NCI-H69 (cell line): ENCODE data around the gene DCN.

Source experiments
- DNase-seq: peaks from one replicate; lab custom pipeline; 2025; lab: John Stamatoyannopoulos, UW

Gene DCN

DNA sequence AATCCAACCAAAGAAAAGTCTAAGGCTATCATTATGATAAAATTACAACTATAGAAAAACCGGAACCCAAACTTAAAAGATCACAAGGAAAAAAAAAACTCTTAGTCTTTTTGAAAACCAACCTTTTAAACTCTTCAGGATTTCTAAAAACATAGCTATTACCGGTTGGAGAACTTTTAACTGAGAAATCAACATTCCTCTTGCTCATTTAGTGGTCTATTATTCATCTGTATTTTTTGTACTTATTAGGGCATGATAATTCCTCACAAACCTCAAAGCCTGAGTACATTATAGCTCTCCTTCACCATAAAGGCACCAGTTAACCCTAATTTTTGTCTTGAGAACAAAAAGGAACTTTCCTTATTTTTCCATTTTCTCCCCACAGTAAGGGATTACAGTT lies 81.7 kb downstream of the DCN start:
- DNase-seq = no peak

DNA sequence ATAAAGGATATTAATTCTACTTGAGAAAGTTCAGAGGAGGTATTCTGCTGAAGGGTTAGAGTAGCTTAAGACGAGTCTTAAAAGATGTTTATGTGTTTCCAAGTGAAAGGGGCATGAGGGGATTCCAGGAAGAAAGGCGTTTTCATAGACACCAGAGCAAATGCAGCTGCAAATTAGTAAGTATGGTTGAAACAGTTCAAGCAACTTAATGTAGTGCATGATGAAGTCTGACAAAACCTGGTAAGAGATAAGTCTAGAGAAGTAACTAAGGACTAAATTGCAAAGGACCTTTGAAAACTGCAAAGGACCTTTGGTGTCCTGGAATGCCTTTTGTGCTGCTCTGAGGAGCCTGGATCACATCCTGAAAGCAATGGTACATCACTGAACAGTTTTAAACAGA lies 82.8 kb downstream of the DCN start:
- no peak for DNase-seq

DNA sequence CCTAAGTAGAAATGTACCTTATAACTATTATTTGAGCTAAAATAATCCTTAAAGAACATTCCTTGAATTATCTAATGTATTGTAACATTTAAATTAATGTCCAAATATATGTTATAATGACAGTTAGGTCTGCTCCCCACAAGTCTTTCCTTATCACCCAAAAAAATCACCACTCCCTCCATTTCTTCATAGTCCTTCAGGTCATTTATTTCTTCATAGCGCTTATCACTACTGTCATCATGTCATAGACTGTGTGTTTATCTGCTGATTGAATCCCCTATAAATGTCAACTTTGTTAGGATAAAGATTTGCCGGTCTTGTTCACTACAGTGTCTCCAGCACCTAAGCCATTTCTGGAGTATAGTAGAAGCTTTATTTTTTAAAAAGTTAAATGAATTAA lies 83.3 kb downstream of the DCN start:
- DNase-seq = no peak

DNA sequence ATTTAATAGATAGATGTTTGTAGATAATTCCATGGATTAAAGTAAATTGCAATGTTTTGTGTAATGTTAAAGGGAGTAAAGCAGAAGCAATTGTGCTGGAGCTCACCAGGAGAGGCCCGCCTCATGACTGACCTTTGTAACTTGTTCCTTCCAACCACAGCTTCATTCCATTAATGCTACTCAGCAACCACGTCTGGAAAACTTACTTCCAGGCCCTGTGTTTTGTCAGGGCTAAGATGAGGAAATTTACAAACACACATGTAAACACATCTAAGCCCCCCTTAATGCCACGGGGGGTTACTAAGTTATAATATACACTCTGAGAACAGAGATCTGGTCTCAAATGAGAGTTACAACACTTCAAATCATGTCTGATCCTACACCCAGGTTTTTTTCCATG lies 83.7 kb downstream of the DCN start:
- DNase-seq = no peak

DNA sequence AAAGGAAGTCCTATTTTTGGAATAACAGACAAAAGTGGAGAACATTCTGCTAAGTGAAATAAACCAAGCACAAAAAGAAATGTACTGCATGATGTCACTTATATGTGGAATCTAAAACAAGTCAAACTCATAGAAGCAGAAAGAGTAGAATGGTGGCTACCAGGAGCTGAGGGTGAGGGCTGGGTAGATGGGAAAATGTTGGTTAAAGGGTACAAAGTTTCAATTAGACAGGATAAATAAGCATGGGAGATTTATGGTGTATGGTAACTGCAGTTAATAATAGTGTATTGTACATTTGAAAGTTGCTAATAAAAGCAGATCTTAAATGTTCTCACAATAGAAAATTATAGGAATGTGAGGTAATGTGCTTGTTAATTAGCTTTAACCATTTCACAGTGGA lies 84.2 kb downstream of the DCN start:
- no peak for DNase-seq

DNA sequence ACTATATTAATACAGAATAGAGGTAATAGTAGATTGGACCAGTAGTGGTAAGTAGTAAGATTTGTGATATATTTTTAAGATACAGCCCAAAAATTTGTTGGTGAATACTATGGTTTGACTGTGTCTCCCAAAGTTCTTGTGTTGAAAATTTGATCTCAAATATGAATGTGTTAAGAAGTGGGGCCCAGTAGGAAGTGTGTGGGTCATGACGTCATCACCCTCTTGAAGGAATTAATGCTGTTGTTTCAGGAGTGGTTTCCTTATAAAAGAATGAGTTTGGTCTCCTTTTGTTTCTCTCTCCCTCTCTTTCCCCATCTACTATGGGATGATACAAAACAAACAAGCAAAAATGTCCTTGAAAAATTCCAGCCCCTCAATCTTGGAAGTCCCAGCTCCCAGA lies 87.7 kb downstream of the DCN start:
- no peak for DNase-seq

DNA sequence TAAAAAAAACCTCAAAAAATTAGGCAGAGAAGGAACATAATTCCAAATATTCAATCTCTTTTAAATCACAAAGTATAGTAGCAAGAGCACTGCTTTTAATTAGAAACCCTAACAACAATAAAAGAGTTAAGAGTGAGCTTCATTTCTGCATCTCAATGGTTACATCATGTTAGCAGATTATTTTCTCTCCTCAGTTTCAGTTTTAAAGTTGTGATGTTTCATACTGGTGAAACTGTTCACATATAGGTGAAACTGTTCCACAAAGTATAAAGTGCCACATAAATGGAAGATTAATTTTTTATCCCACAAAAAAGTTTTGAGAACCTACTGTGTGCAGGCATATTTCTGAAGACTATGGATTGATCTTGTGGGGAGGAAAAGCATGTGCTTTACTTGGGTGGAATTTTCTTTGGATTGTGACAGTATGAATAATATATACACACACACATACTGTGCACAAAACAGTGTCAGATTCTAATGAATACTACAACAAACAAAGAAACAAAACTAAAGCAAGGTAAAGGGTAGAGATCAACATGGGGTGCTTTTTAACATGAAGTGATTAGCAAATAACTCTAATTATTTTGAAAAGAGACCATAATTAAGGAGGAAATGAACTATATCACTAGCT lies 88.5 kb downstream of the DCN start:
- DNase-seq = peak; percentile 31

DNA sequence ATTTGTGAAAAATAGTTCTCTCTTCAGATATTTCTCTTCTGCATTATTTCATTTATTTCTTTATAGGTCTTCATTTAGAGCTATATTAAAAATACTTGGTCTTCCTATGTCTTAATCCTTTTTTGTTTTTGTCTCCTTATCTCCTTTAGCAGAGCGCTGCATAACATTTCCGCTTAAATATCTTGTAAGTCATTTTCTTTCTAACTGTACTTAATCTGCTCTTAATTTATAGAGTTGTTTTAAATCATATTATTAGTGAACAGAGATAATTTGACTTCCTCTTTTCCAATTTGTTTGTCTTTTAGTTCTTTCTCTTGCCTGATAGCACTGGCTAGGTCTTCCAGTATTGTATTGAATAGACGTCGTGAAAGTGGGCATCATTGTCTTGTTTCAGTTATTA lies 89.3 kb downstream of the DCN start:
- no peak for DNase-seq

DNA sequence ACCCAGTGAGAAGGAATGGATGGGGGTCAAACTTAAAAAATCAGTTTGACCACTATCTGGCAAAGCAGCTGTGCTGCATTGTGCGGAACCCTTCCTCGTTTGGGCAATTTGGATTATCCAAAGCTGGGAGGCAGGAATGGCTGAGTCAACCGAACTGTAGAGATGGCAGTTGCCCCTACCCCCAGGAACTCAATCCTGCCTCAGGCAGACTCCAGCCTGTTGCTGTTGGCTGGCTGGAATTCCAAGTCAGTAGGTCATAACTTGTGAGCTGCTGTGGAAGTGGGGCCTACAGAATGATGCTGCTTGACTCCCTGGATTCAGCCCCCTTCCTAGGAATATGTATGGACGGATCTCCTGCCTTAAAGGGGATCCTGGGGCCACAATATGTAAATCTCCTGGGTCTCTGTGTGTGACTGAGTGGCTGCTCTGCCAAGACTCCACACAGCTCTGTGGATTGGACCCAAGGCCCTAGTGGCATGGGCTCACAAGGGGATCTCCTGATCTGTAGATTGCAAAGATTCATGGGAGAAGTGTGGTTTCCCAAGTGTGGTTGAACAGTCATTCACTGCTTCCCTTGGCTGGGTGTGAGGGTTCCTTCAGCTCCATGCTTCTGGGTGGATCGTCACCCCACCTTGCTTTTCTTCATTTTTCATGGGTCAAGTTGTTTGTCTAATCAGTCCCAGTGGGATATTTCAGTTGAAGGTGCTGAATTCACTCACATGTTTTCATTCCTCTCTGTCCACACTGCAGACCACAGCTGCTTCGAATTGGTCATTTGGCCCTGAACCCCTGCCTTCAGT lies 90.5 kb downstream of the DCN start:
- DNase-seq = no peak
